Ectodermal cell (in vitro differentiated cells): ENCODE results near the gene KL.

Experiments
- H3K27ac ChIP-seq: 2 replicates; pipeline ENCODE4 v1.7.0; 2013; ENCODE audit warnings: mild to moderate bottlenecking, low read depth, low read length; ENCODE audit not compliant: insufficient read depth, poor library complexity, severe bottlenecking
- H3K27me3 ChIP-seq: 2 replicates; pipeline ENCODE4 v1.7.0; 2013; ENCODE audit warnings: mild to moderate bottlenecking, low read length; ENCODE audit not compliant: insufficient read depth, control insufficient read depth, poor library complexity, severe bottlenecking
- H3K36me3 ChIP-seq: one replicate; pipeline ENCODE4 v1.7.0; 2013; ENCODE audit warnings: low read length; ENCODE audit not compliant: control insufficient read depth, insufficient read depth
- H3K4me1 ChIP-seq: one replicate; pipeline ENCODE4 v1.7.0; 2013; ENCODE audit warnings: low read length; ENCODE audit not compliant: control insufficient read depth, insufficient read depth
- H3K4me3 ChIP-seq: 2 replicates; pipeline ENCODE4 v1.7.0; 2013; ENCODE audit warnings: low read depth, low read length, control low read depth; ENCODE audit not compliant: insufficient read depth
- H3K9me3 ChIP-seq: 2 replicates; pipeline ENCODE4 v1.7.0; 2013; ENCODE audit warnings: mild to moderate bottlenecking, low read length, moderate library complexity; ENCODE audit not compliant: control insufficient read depth
- WGBS, 2 experiments: methylation state at CpG; one replicate each; pipeline ENCODE4 v1.1.7; 2013; ENCODE audit warnings: missing lambda C conversion rate in 2 of 2; 5-methylcytosine and 5-hydroxymethylcytosine counted together

KL gene

DNA sequence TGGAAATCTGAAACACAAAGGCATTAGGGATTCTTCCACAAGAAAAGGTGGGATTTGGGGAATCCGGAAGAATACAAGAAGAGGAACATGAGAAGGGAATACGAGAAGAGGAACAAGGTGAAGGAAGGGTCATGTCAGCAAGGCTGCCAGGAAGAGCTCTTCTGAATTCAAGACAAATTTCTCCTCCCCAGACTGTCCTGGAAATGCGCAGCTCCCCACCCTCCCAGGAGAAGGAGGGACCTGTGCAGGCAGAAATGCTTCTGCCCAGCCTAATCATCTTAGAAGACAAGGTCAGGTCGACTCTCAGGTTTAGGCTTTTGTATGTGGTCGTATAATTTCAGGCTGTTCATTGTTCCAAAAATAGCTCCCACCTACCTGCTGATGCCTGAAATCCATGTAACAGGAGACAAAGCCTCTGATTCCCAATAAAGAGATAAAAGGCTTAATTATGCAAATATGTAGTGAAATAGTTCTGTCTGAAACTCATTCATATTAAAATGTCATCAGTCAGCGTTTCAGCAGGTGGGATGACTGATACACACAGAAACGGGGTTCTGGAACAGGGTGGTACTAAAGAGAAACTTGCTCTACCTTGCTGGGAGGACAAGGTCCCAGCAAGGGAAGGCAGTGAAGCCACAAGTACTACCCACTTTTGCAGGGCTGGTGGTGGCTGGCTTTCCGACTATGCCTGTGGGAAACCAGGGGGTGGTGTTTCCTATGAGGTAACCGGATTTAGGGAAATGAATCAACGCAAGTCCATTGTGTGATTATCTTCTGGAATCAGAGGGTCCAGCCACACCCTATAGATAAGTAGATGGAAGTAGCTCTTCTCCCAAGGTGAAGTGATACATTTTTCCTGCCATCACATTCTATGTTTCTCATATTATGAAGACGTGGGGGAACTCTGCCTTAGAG lies 76.1 kb downstream of the KL start:
- H3K27me3 ChIP-seq, result no peaks in the 10 kb centered on the region
- no peaks in the 10 kb centered on the region for H3K36me3 ChIP-seq
- H3K4me3 ChIP-seq, result no peak overlapping the region
- WGBS, 2 experiments, result 84 to 86% methylated on average over 11 of the region's 11 CpGs
- no peaks in the 10 kb centered on the region for H3K4me1 ChIP-seq
- H3K27ac ChIP-seq, result no peak overlapping the region
- H3K9me3 ChIP-seq, result no peaks in the 10 kb centered on the region

DNA sequence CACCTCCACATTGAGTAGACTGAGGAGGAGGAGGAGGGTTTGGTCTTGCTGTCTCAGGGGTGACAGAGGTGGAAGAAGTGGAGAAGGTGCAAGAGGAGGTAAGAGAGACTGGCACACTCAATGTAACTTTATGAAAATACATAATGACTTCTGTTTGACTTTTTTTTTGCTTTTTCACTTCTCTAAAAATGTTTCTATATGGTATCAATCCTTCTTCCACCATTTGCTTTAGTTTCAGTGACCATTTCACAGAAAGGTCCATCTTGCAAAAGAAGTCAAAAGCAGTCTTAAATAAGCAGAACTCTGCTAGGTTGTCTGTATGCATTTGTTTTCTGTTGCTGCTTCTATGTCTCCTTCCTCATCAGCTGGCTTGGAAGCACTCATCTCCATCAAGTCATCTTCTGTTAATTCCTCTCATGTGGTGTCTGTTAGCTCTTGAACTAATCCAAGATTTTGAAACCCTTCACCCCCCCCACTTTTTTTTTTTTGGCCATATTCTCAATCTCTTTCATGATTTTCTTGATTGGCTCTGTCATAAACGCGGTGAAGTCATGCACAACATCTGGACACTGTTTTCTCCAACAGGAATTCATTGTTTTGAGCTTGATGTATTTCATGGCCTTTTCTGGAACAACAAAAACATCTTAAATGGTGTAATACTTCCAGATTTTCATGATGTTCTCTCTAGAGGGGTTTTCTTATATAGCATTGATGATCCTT lies 80.8 kb downstream of the KL start:
- Histone ChIP-seq H3K4me1 (no peaks in the 10 kb centered on the region), H3K9me3 (no peaks in the 10 kb centered on the region), H3K27ac (no peak overlapping the region), H3K4me3 (no peak overlapping the region), H3K36me3 (no peaks in the 10 kb centered on the region), H3K27me3 (no peaks in the 10 kb centered on the region)
- WGBS, 2 experiments, result 93 to 96% methylated on average over 2 of the region's 2 CpGs

DNA sequence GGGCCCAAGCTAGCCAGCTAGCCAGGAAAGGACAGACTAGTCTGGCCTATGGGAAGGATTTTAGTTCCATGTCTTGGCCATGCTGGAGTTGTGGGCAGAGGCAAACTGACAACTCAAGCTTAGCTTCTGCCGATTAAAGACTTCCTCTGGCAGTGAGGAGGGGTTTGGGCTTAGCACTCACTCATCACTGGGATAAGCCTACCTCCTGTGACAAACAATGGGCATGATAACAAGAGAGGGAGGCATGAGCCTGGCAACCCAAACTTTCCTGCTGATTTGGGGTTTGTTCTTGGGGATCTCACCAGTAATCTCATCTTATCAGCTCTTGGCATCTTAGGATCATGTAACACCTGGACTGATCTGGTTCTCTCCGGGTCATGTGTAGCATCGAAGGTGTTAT lies 83.6 kb downstream of the KL start:
- Histone ChIP-seq H3K4me1 (no peaks in the 10 kb centered on the region), H3K9me3 (no peaks in the 10 kb centered on the region), H3K4me3 (no peak overlapping the region), H3K27me3 (no peaks in the 10 kb centered on the region), H3K27ac (no peak overlapping the region), H3K36me3 (no peaks in the 10 kb centered on the region)
- WGBS, 2 experiments, result 63 to 68% methylated on average over 3 of the region's 3 CpGs

DNA sequence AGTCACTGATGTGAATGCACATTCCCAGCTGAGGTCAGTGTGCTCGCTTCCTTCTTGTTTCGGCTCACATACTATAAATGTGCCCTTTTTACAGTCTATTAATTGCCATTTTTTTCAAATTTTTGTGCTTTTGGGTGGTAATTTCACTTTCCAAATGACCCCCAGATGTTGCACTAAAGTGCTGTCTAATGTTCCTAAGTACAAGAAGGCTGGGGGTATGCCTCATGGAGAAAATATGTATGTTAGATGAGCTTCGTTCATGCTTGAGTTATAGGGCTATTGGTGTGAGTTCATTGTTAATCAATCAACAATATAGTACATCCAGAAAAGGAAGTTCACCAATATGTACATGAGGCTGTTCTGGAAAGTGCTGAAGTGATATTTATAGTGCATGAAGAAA lies 84.7 kb downstream of the KL start:
- H3K27me3 ChIP-seq, result no peaks in the 10 kb centered on the region
- WGBS, 2 experiments, result 96 to 100% methylated on average over 2 of the region's 3 CpGs
- no peak overlapping the region for H3K4me3 ChIP-seq
- no peaks in the 10 kb centered on the region for H3K36me3 ChIP-seq
- no peak overlapping the region for H3K27ac ChIP-seq
- H3K9me3 ChIP-seq, result no peaks in the 10 kb centered on the region
- H3K4me1 ChIP-seq, result no peaks in the 10 kb centered on the region

DNA sequence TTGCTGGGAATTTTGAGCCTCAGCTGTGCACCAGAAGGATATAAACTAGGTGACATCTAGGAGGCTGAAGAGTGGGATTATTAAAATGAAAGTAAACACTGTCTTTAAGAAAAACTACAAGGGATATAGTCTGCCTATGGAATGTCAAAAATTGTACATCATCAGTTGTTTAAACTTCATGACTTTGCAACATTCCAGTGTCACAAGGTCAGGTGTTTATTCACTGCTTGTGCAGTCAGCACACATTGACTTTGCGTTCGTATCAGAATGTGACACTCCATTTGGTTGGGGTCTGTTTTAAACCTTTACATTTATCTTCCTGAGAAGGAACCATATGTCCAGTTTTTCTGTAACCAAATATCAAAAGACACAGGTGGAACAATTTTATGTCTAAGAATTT lies 85.6 kb downstream of the KL start:
- no peaks in the 10 kb centered on the region for H3K4me1 ChIP-seq
- H3K9me3 ChIP-seq, result no peaks in the 10 kb centered on the region
- WGBS, 2 experiments, result 94 to 98% methylated on average over 2 of the region's 2 CpGs
- H3K36me3 ChIP-seq, result no peaks in the 10 kb centered on the region
- no peak overlapping the region for H3K27ac ChIP-seq
- no peak overlapping the region for H3K4me3 ChIP-seq
- no peaks in the 10 kb centered on the region for H3K27me3 ChIP-seq

DNA sequence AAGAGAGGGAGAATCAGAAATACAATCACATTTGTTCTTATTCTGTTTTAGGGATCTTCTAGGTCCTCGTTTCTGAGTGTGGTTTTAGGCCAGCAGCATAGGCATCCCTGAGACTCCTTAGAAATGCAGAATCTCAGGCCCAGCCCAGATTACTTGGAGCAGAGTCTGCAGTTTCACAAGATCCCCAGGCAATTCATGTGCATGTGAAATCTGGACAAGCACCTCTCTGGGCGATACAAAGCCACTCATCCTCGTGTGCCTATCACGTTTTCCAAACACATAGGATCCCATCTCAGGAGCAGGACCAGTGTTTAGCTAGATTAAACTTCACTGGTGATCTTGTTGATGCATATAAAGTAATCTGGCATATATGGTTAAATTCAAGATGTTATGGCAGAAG lies 87.2 kb downstream of the KL start:
- H3K9me3 ChIP-seq, result no peaks in the 10 kb centered on the region
- H3K4me1 ChIP-seq, result no peaks in the 10 kb centered on the region
- no peaks in the 10 kb centered on the region for H3K27me3 ChIP-seq
- 89 to 92% methylated on average over 4 of the region's 4 CpGs for WGBS, 2 experiments
- H3K36me3 ChIP-seq, result no peaks in the 10 kb centered on the region
- H3K27ac ChIP-seq, result no peak overlapping the region
- H3K4me3 ChIP-seq, result no peak overlapping the region

DNA sequence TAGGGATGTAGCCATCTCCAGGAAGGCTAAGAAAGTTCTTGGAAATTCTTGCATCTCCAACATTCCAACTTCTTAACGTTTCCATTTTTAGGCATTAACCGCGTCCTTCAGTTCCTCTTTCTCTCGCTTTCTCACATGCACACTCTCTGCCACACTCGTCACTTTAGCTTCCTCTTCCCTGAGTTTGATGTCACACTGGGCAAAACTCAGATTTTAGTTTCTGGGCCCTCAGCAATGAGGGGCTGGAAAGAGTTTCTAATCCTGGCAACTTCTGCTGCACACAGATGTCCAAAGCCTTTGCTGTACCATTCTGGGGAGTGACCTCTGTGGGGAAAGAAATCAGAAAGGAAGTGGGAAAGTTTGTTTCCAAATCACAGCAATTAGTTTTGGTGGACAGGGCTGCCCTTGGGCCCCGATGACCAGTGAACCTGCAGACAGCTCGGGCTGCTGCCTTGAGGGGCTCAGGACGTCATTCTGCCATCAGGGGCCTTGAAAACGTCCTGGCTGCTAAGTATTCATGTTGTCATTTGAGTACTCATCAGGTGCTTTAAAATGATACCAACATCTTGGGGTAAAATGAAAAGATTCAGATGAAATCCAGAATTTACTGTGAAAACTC lies 89.3 kb downstream of the KL start:
- no peaks in the 10 kb centered on the region for H3K36me3 ChIP-seq
- WGBS, 2 experiments, result 92 to 94% methylated on average over 9 of the region's 9 CpGs
- no peak overlapping the region for H3K4me3 ChIP-seq
- no peaks in the 10 kb centered on the region for H3K27me3 ChIP-seq
- no peaks in the 10 kb centered on the region for H3K9me3 ChIP-seq
- no peak overlapping the region for H3K27ac ChIP-seq
- H3K4me1 ChIP-seq, result no peaks in the 10 kb centered on the region

DNA sequence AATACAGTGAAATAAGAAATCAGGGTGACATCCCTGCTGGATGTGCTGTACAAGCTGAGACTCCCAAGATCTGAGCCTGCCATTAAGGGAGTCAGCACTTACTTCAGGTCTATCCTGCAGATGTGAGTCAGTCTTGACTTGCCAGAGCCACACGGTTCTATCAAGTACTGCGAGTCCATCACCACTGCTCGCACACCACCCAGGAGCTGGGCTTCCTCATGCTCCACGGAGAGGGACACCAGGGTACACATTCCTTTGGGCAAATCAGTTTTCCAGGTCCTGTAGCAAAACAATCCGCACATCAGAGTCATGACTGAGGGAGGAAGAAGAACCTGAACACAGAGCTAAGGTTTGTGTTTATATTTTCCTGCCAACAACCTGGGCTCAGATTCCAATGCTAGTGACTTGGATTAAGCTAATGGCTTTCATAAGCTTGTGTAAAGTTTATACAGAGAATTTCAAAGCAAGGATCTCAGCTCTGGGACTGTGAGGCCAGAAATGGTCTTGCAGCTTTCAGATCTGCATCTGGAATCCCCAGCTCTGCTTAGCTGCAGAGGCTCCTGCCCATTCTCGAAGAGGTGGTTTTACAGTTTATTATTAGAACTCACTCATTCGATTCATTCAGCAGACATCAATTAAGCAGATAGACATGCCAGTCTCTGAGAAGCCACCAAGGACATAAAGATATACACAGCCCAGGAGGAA lies 90.6 kb downstream of the KL start:
- H3K27me3 ChIP-seq, result no peaks in the 10 kb centered on the region
- H3K4me3 ChIP-seq, result no peak overlapping the region
- no peak overlapping the region for H3K27ac ChIP-seq
- no peaks in the 10 kb centered on the region for H3K4me1 ChIP-seq
- no peaks in the 10 kb centered on the region for H3K9me3 ChIP-seq
- H3K36me3 ChIP-seq, result no peaks in the 10 kb centered on the region
- WGBS, 2 experiments, result 94 to 95% methylated on average over 7 of the region's 7 CpGs

DNA sequence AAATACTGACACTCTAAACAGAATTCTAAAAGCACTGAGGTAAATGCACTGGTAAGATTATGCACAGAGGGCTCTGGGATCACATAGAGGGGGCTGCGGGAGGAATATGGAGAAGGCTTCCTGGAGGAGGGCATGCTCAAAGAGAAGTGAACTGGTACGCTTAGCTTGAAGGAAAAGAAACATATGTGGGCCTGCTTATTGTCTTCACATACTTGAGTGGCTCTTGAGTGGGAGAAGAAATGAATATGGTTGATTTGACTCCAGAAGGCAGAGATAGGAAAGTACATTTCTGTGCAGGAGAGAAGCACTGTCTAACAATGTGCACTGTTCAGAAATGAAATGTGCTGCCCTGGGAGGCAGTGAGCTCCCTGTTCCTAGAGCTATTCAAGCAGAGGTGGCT lies 91.1 kb downstream of the KL start:
- Histone ChIP-seq H3K27ac (no peak overlapping the region), H3K36me3 (no peaks in the 10 kb centered on the region)
- WGBS, 2 experiments, result 95 to 96% methylated on average over 2 of the region's 2 CpGs

DNA sequence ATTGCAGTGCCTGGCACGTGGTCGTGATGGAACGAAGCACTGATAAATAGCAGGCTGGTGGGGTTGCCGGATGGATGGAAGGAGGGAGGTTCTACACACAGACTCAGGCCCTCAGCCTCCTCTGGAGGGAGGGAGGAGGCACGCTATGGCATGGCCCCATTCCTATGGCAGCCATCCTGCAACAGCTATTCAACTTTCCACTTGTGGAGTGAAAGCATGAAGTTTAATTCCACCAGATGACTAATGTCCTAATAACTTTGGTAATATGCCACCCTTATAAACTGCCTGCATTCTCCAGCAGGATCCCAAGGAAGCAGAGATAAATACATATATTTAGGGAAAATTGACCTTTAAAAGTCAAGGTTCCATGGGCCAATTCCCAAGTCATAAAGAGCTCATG lies 92.4 kb downstream of the KL start:
- H3K4me1 ChIP-seq, result no peaks in the 10 kb centered on the region
- no peak overlapping the region for H3K27ac ChIP-seq
- WGBS, 2 experiments, result 95% methylated on average over 5 of the region's 5 CpGs
- no peaks in the 10 kb centered on the region for H3K27me3 ChIP-seq
- no peak overlapping the region for H3K4me3 ChIP-seq
- no peaks in the 10 kb centered on the region for H3K9me3 ChIP-seq
- no peaks in the 10 kb centered on the region for H3K36me3 ChIP-seq

More for the DNA sequence above, 91.1 kb downstream of the KL start:
- no peak overlapping the region for H3K4me3 ChIP-seq
- H3K27me3 ChIP-seq, result no peaks in the 10 kb centered on the region
- H3K9me3 ChIP-seq, result no peaks in the 10 kb centered on the region
- no peaks in the 10 kb centered on the region for H3K4me1 ChIP-seq
